B cell (primary cell): ENCODE results near the gene RIPOR2.

Experiments used
- CTCF ChIP-seq: fragments of 200-600 bp; IDR thresholded peaks from one replicate; pipeline ENCODE4 v1.8.0; 2022; ENCODE audit warnings: antibody characterized with exemption, mild to moderate bottlenecking
- EZH2 ChIP-seq: IDR thresholded peaks from 2 replicates; pipeline ENCODE4 v1.6.1; 2012; ENCODE audit warnings: borderline replicate concordance, low read depth, mild to moderate bottlenecking, moderate library complexity, low read length; ENCODE audit not compliant: insufficient read depth, poor library complexity, severe bottlenecking

- no peak for TF ChIP-seq CTCF
- no peak for TF ChIP-seq EZH2
Observed at GRCh38 chr6:24945054-24945453, 9.3 kb upstream of the RIPOR2 start.
